GM18517 (cell line): Measurements from ENCODE around the gene LNPEP.
"Not testable (repeated sequence)": the region's sequence is repeated elsewhere in the genome, so short reads cannot be mapped to it uniquely, and the experiment has no call there.

Experiments used
- ATAC-seq: cut with Tn5 transposase; IDR thresholded peaks from one replicate; pipeline ENCODE4 v1.9.1; 2021; ENCODE audit warnings: mild to moderate bottlenecking, moderate library complexity; ENCODE audit not compliant: unreplicated experiment

The LNPEP gene

GRCh38 chr5:96928931-96929708, 6.8 kb upstream of the LNPEP start:
- ATAC-seq: no peak

- no peak for ATAC-seq
Observed at GRCh38 chr5:96930058-96930457, 5.8 kb upstream of the LNPEP start.

- ATAC-seq: no peak
Observed at GRCh38 chr5:96930589-96930988, 5.3 kb upstream of the LNPEP start.

DNA sequence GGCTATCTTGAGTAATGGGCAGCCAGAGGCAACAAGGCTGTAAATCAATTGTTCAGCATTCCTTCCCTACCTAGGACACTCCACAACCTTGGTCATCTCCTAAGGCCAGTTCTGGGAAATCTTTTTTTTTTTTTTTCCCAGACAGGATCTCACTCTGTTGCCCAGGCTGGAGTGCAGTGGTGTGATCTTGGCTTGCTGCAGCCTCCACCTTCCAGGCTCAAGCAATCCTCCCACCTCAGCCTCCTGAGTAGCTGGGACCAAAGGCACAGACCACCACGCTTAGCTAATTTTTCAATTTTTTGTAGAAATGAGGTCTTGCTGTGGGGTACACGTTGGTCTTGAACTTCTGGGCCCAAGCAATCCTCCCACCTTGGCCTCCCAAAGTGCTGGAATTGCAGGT, 4.8 kb upstream of the LNPEP start:
- ATAC-seq: not testable (repeated sequence)

DNA sequence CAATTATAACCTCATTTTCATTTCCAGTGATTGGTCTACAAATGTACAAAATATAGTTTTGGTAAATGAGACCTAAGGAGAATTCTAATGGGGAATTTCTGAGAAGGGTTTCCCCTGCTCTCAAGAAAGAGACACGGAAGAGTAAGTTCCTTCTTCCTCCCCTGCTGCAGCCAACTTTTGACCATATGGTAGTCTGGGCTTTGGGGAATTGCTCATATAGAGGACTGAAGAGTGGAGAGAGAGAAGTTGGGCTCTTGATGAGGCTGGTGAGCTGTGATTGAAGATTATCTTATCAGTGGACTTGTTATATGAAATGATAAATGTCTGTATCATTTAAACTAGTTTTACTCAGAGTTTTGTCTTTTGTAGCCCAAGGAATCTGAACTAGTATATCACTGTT, 4.3 kb upstream of the LNPEP start:
- ATAC-seq: no peak

DNA sequence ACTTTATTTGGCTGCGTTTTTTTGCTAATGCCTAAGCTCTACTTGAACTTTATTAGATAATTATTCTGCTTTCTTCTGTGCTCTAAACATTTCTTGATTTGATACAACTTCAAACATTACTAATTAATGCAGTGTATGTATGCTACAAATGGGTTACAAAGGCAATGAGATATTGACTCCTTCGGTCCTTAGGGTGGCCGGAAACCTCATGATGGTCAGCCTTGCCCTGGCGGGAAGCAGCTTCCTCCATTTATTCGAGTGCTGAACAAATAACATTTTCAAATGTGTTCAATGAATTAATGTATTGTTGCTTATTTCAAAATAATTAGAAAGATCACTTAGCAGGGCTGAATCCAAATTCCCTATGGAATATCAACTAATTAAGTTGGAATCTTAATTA, 3.9 kb upstream of the LNPEP start:
- ATAC-seq: no peak

GRCh38 chr5:96933764-96934707, 1.8 kb upstream of the LNPEP start:
- no peak for ATAC-seq

- peak; percentile 63 for ATAC-seq
Observed at GRCh38 chr5:96934708-96935558, 947 bp upstream of the LNPEP start.

DNA sequence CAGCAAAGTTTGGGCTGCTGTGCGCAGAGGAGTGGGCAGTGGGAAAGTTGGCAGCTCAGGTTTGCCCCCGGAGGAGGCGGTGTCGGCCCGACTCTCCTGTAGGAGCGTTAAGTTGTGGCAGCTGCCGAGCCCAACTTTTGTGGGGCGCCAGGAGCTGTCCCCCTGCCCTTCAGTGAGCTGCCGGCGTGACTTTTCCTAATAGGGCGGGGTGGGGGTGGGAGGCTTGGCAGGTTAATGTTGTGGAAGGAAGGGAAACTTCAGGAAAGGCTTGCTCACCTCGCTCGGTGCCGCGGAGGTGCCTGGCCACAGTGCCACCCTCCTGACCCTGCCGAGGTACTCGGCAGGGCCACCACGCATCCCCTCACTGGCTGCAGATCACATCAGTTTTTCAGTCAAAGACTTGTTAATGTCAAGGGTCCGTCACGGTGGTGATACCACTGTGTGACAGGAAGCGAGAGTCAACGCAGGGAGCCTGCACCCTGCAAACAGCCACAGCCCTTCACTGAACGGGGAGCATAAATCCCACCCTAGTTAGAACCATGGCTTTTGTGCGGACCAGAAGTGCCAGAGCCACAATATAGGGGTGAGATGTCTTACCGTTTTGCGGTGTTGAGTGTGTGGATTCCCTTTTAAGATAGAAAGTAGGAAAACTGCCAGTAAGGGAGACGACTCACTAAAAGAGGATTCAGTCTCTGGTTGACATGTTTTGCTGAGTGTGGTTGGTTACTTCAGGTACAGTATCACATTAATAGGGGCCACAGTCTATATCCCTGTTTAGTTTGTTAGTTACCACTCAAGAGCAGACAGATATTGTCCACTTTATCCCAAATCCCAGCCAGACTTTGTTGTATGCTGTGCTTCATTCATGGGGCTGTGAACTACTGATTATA, 796 bp downstream of the LNPEP start:
- no peak for ATAC-seq

GRCh38 chr5:96940586-96940985, 4.7 kb downstream of the LNPEP start:
- ATAC-seq: no peak

GRCh38 chr5:96941140-96941539, 5.3 kb downstream of the LNPEP start:
- ATAC-seq: no peak

- ATAC-seq: no peak
Observed at GRCh38 chr5:96942078-96942477, 6.2 kb downstream of the LNPEP start.

DNA sequence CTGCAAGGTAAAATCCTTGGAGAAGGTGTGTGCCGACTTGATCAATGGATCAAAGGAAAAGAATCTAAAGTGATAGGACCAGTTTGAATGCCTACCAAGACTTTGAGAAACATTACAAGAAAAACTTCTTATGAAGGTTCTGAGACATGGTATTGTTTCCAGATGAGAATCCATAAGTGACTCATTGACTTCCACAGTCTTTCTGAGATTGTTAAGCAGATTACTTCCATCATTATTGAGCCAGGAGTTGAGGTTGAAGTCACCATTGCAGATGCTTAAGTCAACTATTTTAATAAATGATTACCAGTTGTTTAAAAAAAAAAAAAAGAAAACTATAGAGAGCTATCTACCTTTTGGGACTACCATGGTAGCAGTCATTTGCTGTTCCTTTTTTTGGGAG, 7.0 kb downstream of the LNPEP start:
- ATAC-seq: no peak

DNA sequence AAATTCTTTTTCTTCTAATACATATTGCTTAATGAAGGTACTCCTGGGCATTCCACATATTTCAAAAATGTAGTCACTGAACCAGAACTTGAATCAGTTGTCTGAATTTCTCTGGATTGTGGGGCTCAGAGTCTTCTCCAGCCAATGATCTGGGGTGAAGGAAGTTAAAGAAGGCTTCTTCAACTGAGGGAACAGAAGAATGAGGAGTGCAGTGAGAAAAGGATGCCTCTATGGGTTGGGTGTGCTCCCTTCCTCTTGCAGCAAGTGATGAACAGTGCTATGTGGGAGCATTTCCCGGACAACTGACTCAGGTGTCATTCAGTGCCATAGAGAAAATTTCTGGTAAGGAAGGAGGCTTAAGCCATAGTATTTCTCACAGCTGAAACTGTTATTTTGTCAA, 7.9 kb downstream of the LNPEP start:
- no peak for ATAC-seq

GRCh38 chr5:96945144-96945897, 9.4 kb downstream of the LNPEP start:
- no peak for ATAC-seq

- no peak for ATAC-seq
Observed at GRCh38 chr5:96946381-96946780, 10.5 kb downstream of the LNPEP start.

GRCh38 chr5:96952118-96952750, 16.4 kb downstream of the LNPEP start:
- no peak for ATAC-seq

- no peak for ATAC-seq
Observed at GRCh38 chr5:96952974-96953730, 17.3 kb downstream of the LNPEP start.
